Suprapubic skin (tissue), 4 donors: ENCODE measurements around the gene AGAP1. TPM values are rescaled to one million over a fixed set of nuclear protein-coding genes. Genes with fewer than 3 reads are reported as not detected.

ENCODE experiments used
- DNase-seq, 2 donors: peaks; one replicate each; pipeline ENCODE4 v3.0.0-alpha.2; 2019; ENCODE audit warnings: low spot score in 2 of 2
- H3K27ac ChIP-seq: fragments of 200-600 bp; sonication (generic); one replicate; pipeline ENCODE4 v1.5.1; 2019
- H3K27me3 ChIP-seq: fragments of 200-600 bp; sonication (generic); one replicate; pipeline ENCODE4 v1.5.1; 2019
- H3K36me3 ChIP-seq: fragments of 200-600 bp; sonication (generic); one replicate; pipeline ENCODE4 v1.5.1; 2019
- H3K4me1 ChIP-seq: fragments of 200-600 bp; sonication (generic); one replicate; pipeline ENCODE4 v1.5.1; 2019
- H3K4me3 ChIP-seq: fragments of 200-600 bp; sonication (generic); one replicate; pipeline ENCODE4 v1.5.1; 2019; ENCODE audit warnings: mild to moderate bottlenecking
- H3K9me3 ChIP-seq: fragments of 200-600 bp; sonication (generic); one replicate; pipeline ENCODE4 v1.5.1; 2019
- CTCF ChIP-seq, 2 donors: fragments of 200-600 bp in 1 of 2; fragments of 450-650 bp in 1 of 2; sonication (generic) in 1 of 2; IDR thresholded peaks; one replicate each; pipeline ENCODE4 v1.5.1; 2016 to 2019; ENCODE audit warnings: antibody characterized with exemption in 2 of 2, mild to moderate bottlenecking in 1 of 2, moderate library complexity in 1 of 2
- EP300 ChIP-seq: sonication (generic); formaldehyde crosslinking; IDR thresholded peaks from one replicate; pipeline ENCODE4 v1.6.1; 2017; ENCODE audit warnings: antibody characterized with exemption
- POLR2A ChIP-seq, 2 donors: fragments of 450-650 bp; IDR thresholded peaks; one replicate each; pipeline ENCODE4 v1.6.1; 2017; ENCODE audit warnings: antibody characterized with exemption in 2 of 2, mild to moderate bottlenecking in 2 of 2, moderate library complexity in 2 of 2
- POLR2AphosphoS5 ChIP-seq, 3 donors: sonication (generic); formaldehyde crosslinking; IDR thresholded peaks; one replicate each; pipeline ENCODE4 v1.6.1; 2017; ENCODE audit warnings: antibody characterized with exemption in 3 of 3
- WGBS: methylation state at CpG from one replicate; pipeline ENCODE4 v1.1.5; 2018; 5-methylcytosine and 5-hydroxymethylcytosine counted together
- total RNA-seq, 4 donors: library from RNA; depleted of rRNA; stranded (reverse); fragments of >200 nt; gene quantifications; one replicate each; pipeline ENCODE4 v1.1.0, GENCODE V29; 2016

AGAP1 gene
- total RNA-seq, 4 donors from 2014 or later: 14.1 to 30.7 (median 19.4) TPM

GRCh38 chr2:235983016-235983415, 489.2 kb downstream of the AGAP1 start:
- TF ChIP-seq POLR2A (IDR thresholded peaks at IDR 0.05) (no peak), POLR2AphosphoS5 (IDR thresholded peaks at IDR 0.05) (no peak), CTCF (IDR thresholded peaks at IDR 0.05) (no peak), EP300 (no peak)
- Histone ChIP-seq H3K4me3 (no peak overlapping the region), H3K27me3 (no peaks in the 10 kb centered on the region), H3K4me1 (no peaks in the 10 kb centered on the region), H3K36me3 (no peaks in the 10 kb centered on the region), H3K27ac (no peak overlapping the region), H3K9me3 (no peaks in the 10 kb centered on the region)
- no peak for DNase-seq
- WGBS: 95% methylated on average over 4 of the region's 4 CpGs

- Histone ChIP-seq H3K27ac (no peak overlapping the region), H3K9me3 (no peaks in the 10 kb centered on the region), H3K27me3 (no peaks in the 10 kb centered on the region), H3K4me3 (no peak overlapping the region), H3K4me1 (no peaks in the 10 kb centered on the region), H3K36me3 (no peaks in the 10 kb centered on the region)
- WGBS: 96% methylated on average over 6 of the region's 6 CpGs
- DNase-seq: no peak
- TF ChIP-seq CTCF (IDR thresholded peaks at IDR 0.05): no peak
- no peak for TF ChIP-seq POLR2A (IDR thresholded peaks at IDR 0.05)
- TF ChIP-seq EP300: no peak
- TF ChIP-seq POLR2AphosphoS5 (IDR thresholded peaks at IDR 0.05): no peak
Observed at GRCh38 chr2:235984552-235984951, 490.7 kb downstream of the AGAP1 start.

GRCh38 chr2:235986361-235986760, 492.5 kb downstream of the AGAP1 start:
- DNase-seq: no peak
- 49% methylated on average over 1 of the region's 1 CpG for WGBS
- no peaks in the 10 kb centered on the region for H3K27me3 ChIP-seq
- no peak overlapping the region for H3K27ac ChIP-seq
- H3K4me3 ChIP-seq: no peak overlapping the region
- H3K36me3 ChIP-seq: no peaks in the 10 kb centered on the region
- no peaks in the 10 kb centered on the region for H3K9me3 ChIP-seq
- H3K4me1 ChIP-seq: no peaks in the 10 kb centered on the region
- TF ChIP-seq POLR2A (IDR thresholded peaks at IDR 0.05) (no peak), CTCF (IDR thresholded peaks at IDR 0.05) (no peak), POLR2AphosphoS5 (IDR thresholded peaks at IDR 0.05) (no peak)

- TF ChIP-seq EP300: no peak
- TF ChIP-seq POLR2A (IDR thresholded peaks at IDR 0.05): no peak
- no peak for TF ChIP-seq POLR2AphosphoS5 (IDR thresholded peaks at IDR 0.05)
- TF ChIP-seq CTCF (IDR thresholded peaks at IDR 0.05): no peak
- no peaks in the 10 kb centered on the region for H3K27me3 ChIP-seq
- H3K9me3 ChIP-seq: no peaks in the 10 kb centered on the region
- H3K4me1 ChIP-seq: no peaks in the 10 kb centered on the region
- H3K4me3 ChIP-seq: no peak overlapping the region
- DNase-seq: no peak
- no peak overlapping the region for H3K27ac ChIP-seq
- no peaks in the 10 kb centered on the region for H3K36me3 ChIP-seq
- 95% methylated on average over 21 of the region's 21 CpGs for WGBS
Observed at GRCh38 chr2:235988271-235989015, 494.6 kb downstream of the AGAP1 start.

GRCh38 chr2:235989591-235989990, 495.7 kb downstream of the AGAP1 start:
- H3K36me3 ChIP-seq: no peaks in the 10 kb centered on the region

More at GRCh38 chr2:235989591-235989990, 495.7 kb downstream of the AGAP1 start:
- Histone ChIP-seq H3K27ac (no peak overlapping the region), H3K4me3 (no peak overlapping the region), H3K9me3 (no peaks in the 10 kb centered on the region), H3K4me1 (no peaks in the 10 kb centered on the region), H3K27me3 (no peaks in the 10 kb centered on the region)
- 88% methylated on average over 10 of the region's 10 CpGs for WGBS
- DNase-seq: no peak
- no peak for TF ChIP-seq EP300
- no peak for TF ChIP-seq POLR2AphosphoS5 (IDR thresholded peaks at IDR 0.05)
- no peak for TF ChIP-seq CTCF (IDR thresholded peaks at IDR 0.05)
- TF ChIP-seq POLR2A (IDR thresholded peaks at IDR 0.05): no peak
